Caco-2 (cell line): ENCODE data around the gene TENM3. TPM values are rescaled to one million over a fixed set of nuclear protein-coding genes. Genes with fewer than 3 reads are reported as not detected.

Experiments
- BruUV-seq: library from RNA; stranded (reverse); fragments of 400-500 nt; replicated peaks from 2 replicates; lab custom pipeline; 2021; lab: Mats Ljungman, UMichigan
- CTCF ChIA-PET: fragments of 300-600 bp; sonication (Branson Sonifier 250); formaldehyde crosslinking; loops from one replicate; lab custom pipeline; 2022; ENCODE audit warnings: antibody characterized with exemption; lab: Charles Lee
- POLR2A ChIA-PET: fragments of 300-600 bp; sonication (Branson Sonifier 250); formaldehyde crosslinking; loops from one replicate; lab custom pipeline; 2022; ENCODE audit warnings: antibody characterized with exemption; lab: Charles Lee
- DNase-seq, 2 experiments: peaks; one replicate each; pipeline versions ENCODE4 v3.0.0 to v3.0.0-alpha.2; 2020 to 2022
- H3K27me3 ChIP-seq: replicated peaks from 2 replicates; pipeline ENCODE4 v1.6.0; 2011; ENCODE audit warnings: low read length; ENCODE audit not compliant: control insufficient read depth, insufficient read depth
- H3K36me3 ChIP-seq: 2 replicates; pipeline ENCODE4 v1.5.1; 2011; ENCODE audit warnings: low read length; ENCODE audit not compliant: control insufficient read depth, insufficient read depth
- H3K4me1 ChIP-seq: fragments of 250-450 bp; sonication (Bioruptor Pico); 2 replicates; pipeline ENCODE4 v1.5.1; 2020; ENCODE audit warnings: mild to moderate bottlenecking
- H3K4me3 ChIP-seq: 2 replicates; pipeline ENCODE4 v1.5.1; 2011; ENCODE audit warnings: low read depth, mild to moderate bottlenecking, control low read depth, low read length
- H3K9me3 ChIP-seq: fragments of 250-450 bp; sonication (Bioruptor Pico); 2 replicates; pipeline ENCODE4 v1.5.1; 2020; ENCODE audit warnings: mild to moderate bottlenecking, moderate library complexity
- H3K27ac Mint-ChIP-seq: one replicate; pipeline ENCODE4 v1.8.0; 2022; ENCODE audit warnings: mixed read lengths; ENCODE audit not compliant: unreplicated experiment
- H3K27me3 Mint-ChIP-seq: one replicate; pipeline ENCODE4 v1.8.0; 2022; ENCODE audit warnings: mixed read lengths; ENCODE audit not compliant: insufficient read depth, unreplicated experiment
- H3K36me3 Mint-ChIP-seq: one replicate; pipeline ENCODE4 v1.8.0; 2022; ENCODE audit warnings: mild to moderate bottlenecking, mixed read lengths; ENCODE audit not compliant: insufficient read depth, unreplicated experiment
- H3K4me1 Mint-ChIP-seq: one replicate; pipeline ENCODE4 v1.8.0; 2022; ENCODE audit warnings: low read depth, mixed read lengths; ENCODE audit not compliant: unreplicated experiment
- H3K4me3 Mint-ChIP-seq: one replicate; pipeline ENCODE4 v1.8.0; 2022; ENCODE audit warnings: mild to moderate bottlenecking, moderate library complexity, mixed read lengths; ENCODE audit not compliant: unreplicated experiment
- H3K9me3 Mint-ChIP-seq: one replicate; pipeline ENCODE4 v1.8.0; 2022; ENCODE audit warnings: mixed read lengths; ENCODE audit not compliant: unreplicated experiment
- CTCF ChIP-seq, 2 experiments: fragments of 200-600 bp in 1 of 2; IDR thresholded peaks; 1 replicate in 1 of 2; 2 replicates in 1 of 2; pipeline versions ENCODE4 v1.5.1 to v1.8.0; 2011 to 2022; ENCODE audit warnings: antibody characterized with exemption in 1 of 2, control low read depth in 1 of 2, inconsistent platforms in 1 of 2, low read depth in 1 of 2, low read length in 1 of 2, mild to moderate bottlenecking in 1 of 2, moderate library complexity in 1 of 2; ENCODE audit not compliant: insufficient read depth in 1 of 2, severe bottlenecking in 1 of 2, unreplicated experiment in 1 of 2
- intact Hi-C: fragments of 100-400 bp; cut with micrococcal nuclease; formaldehyde crosslinking; loops from one replicate; pipeline ENCODE4 v1.10.0; 2022; ENCODE audit not compliant: unreplicated experiment
- total RNA-seq: library from RNA; stranded (reverse); gene quantifications from 2 replicates; pipeline ENCODE4 v1.2.3, GENCODE V29; 2022

The TENM3 gene
- total RNA-seq, 1 experiment from 2014 or later: 94.7 TPM

GRCh38 chr4:182251116-182251515 lies 7.9 kb downstream of the TENM3 start:
- Histone ChIP-seq H3K36me3 (no peaks in the 10 kb centered on the region), H3K27me3 (no peaks in the 10 kb centered on the region), H3K4me1 (peaks cover 10% of the 10 kb centered on the region; the same call in 1 of the 2 replicates), H3K4me3 (no peak overlapping the region), H3K9me3 (no peaks in the 10 kb centered on the region; the same call in 1 of the 2 replicates)
- Mint-ChIP-seq H3K27ac (no peak overlapping the region), H3K4me1 (peaks cover 22% of the 10 kb centered on the region), H3K36me3 (peaks cover 64% of the 10 kb centered on the region), H3K27me3 (no peaks in the 10 kb centered on the region), H3K4me3 (no peak overlapping the region), H3K9me3 (no peaks in the 10 kb centered on the region)
- BruUV-seq: no TSS peak
- ChIA-PET POLR2A (no interaction called here), CTCF (no interaction called here)
- no peak for TF ChIP-seq CTCF (IDR thresholded peaks at IDR 0.05; ENCODE audit: insufficient read depth in 1 of 2, low read depth in 1 of 2, low read length in 1 of 2, severe bottlenecking in 1 of 2, unreplicated experiment in 1 of 2)
- intact Hi-C loops: no loop called here
- no peak for DNase-seq

- no peak for DNase-seq
- Mint-ChIP-seq H3K27ac (no peak overlapping the region), H3K27me3 (no peaks in the 10 kb centered on the region), H3K36me3 (peaks cover 59% of the 10 kb centered on the region), H3K4me1 (peaks cover 11% of the 10 kb centered on the region), H3K9me3 (no peaks in the 10 kb centered on the region), H3K4me3 (no peak overlapping the region)
- Histone ChIP-seq H3K27me3 (no peaks in the 10 kb centered on the region), H3K4me3 (no peak overlapping the region), H3K4me1 (peaks cover 10% of the 10 kb centered on the region; the same call in 1 of the 2 replicates), H3K9me3 (peaks cover 2% of the 10 kb centered on the region; the same call in 1 of the 2 replicates), H3K36me3 (no peaks in the 10 kb centered on the region)
- ChIA-PET POLR2A (no interaction called here), CTCF (no interaction called here)
- no TSS peak for BruUV-seq
- intact Hi-C loops: no loop called here
- no peak for TF ChIP-seq CTCF (IDR thresholded peaks at IDR 0.05; ENCODE audit: insufficient read depth in 1 of 2, low read depth in 1 of 2, low read length in 1 of 2, severe bottlenecking in 1 of 2, unreplicated experiment in 1 of 2)
Measured at GRCh38 chr4:182252220-182252619, 9.0 kb downstream of the TENM3 start.

- Mint-ChIP-seq H3K27ac (no peak overlapping the region), H3K4me3 (no peak overlapping the region), H3K9me3 (no peaks in the 10 kb centered on the region), H3K27me3 (no peaks in the 10 kb centered on the region), H3K4me1 (peaks cover 10% of the 10 kb centered on the region), H3K36me3 (peaks cover 57% of the 10 kb centered on the region)
- H3K36me3 ChIP-seq: no peaks in the 10 kb centered on the region
- no peak overlapping the region for H3K4me3 ChIP-seq
- DNase-seq: no peak
- CTCF ChIA-PET: no interaction called here
- POLR2A ChIA-PET: no interaction called here
- peaks cover 10% of the 10 kb centered on the region; the same call in 1 of the 2 replicates for H3K4me1 ChIP-seq
- intact Hi-C loops: no loop called here
- no peaks in the 10 kb centered on the region for H3K27me3 ChIP-seq
- BruUV-seq: no TSS peak
- no peak for TF ChIP-seq CTCF (IDR thresholded peaks at IDR 0.05; ENCODE audit: insufficient read depth in 1 of 2, low read depth in 1 of 2, low read length in 1 of 2, severe bottlenecking in 1 of 2, unreplicated experiment in 1 of 2)
- peaks cover 2% of the 10 kb centered on the region; the same call in 1 of the 2 replicates for H3K9me3 ChIP-seq
Measured at GRCh38 chr4:182254026-182254780, 11.0 kb downstream of the TENM3 start.
